GM23248 (cell line): ENCODE data around the gene ACACA.

Experiments
- EZH2 ChIP-seq: fragments of 200-600 bp; sonication (generic); IDR thresholded peaks from 2 replicates; pipeline ENCODE4 v1.6.1; 2018; ENCODE audit warnings: antibody characterized with exemption, mild to moderate bottlenecking; ENCODE audit not compliant: insufficient read depth, poor library complexity, severe bottlenecking
- EZH2phosphoT487 ChIP-seq: fragments of 200-600 bp; sonication (generic); IDR thresholded peaks from 2 replicates; pipeline ENCODE4 v1.6.1; 2018; ENCODE audit warnings: antibody characterized with exemption, moderate library complexity, mild to moderate bottlenecking, low read depth; ENCODE audit not compliant: insufficient read depth

DNA sequence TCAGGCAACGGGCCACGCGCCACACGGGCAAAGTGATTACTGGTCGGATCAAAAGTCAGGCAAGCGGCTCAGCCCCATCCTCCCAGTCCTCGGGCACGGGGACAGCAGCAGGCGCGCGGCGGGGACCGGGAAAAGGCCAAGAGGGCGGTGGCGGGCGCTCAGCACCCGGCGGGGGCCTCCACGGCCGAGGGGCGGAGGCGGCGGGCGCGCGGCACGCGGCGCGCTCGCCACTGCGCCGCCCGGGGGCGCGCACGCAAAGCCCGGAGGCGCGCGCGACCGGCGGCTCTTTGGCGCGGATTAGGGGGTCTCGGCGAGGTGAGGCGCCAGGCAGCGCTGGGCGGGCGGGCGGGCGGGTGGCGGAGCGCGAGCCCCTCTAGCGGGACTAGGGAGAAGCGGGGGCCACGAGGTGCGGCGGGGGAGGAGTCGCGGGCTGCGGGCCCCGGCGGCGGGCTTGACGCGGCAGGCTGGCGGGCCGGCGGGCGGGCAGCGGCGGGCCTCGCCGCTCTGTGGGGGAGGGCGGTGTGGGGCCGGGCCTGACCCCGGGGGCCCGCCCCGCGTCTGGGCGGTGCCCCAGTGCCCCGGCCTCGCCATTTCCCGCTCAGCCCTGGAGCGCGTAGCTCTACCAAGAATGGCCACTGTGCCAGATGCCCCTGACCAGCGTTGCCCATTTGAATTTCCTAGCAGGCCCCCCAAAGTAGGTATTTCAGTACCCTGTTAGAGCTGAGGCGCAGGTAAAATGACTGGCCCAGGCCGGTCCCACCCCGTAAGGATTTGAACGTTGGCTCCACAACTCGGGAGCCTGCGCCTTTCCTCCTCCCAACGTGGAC is at the start of gene ACACA, which contains the start of gene TADA2A:
- TF ChIP-seq EZH2phosphoT487, result no peak
- TF ChIP-seq EZH2, result no peak
